Panc1 (cell line): ENCODE results near the gene RNF19B. TPM values are rescaled to one million over a fixed set of nuclear protein-coding genes. Genes with fewer than 3 reads are reported as not detected.

Experiments used
- ATAC-seq: fragments of 200-7000 bp; cut with Tn5 transposase; 2 replicates; pipeline ENCODE4 v1.9.1; 2020; ENCODE audit warnings: mild to moderate bottlenecking, moderate library complexity
- BruUV-seq: library from RNA; stranded (reverse); fragments of 400-500 nt; replicated peaks from 2 replicates; lab custom pipeline; 2021; lab: Mats Ljungman, UMichigan
- CTCF ChIA-PET: fragments of 300-600 bp; sonication (Branson Sonifier 250); formaldehyde crosslinking; loops from one replicate; lab custom pipeline; 2022; ENCODE audit warnings: antibody characterized with exemption; lab: Charles Lee
- POLR2A ChIA-PET: fragments of 300-600 bp; sonication (Branson Sonifier 250); formaldehyde crosslinking; loops from one replicate; lab custom pipeline; 2022; ENCODE audit warnings: antibody characterized with exemption; lab: Charles Lee
- DNase-seq: peaks from one replicate; pipeline ENCODE4 v3.0.0-alpha.2; 2010; ENCODE audit warnings: low read depth, low spot score
- H3K27ac ChIP-seq: 2 replicates; pipeline ENCODE4 v1.5.1; 2011; ENCODE audit warnings: mild to moderate bottlenecking, low read length, inconsistent platforms
- H3K27me3 ChIP-seq: fragments of 200-500 bp; sonication (Bioruptor generic); 2 replicates; pipeline ENCODE4 v1.6.0; 2014; ENCODE audit warnings: low read length, inconsistent platforms; ENCODE audit not compliant: control insufficient read depth, insufficient read depth
- H3K36me3 ChIP-seq: fragments of 200-500 bp; sonication (Bioruptor generic); 2 replicates; pipeline ENCODE4 v1.5.1; 2014; ENCODE audit warnings: inconsistent platforms, mild to moderate bottlenecking, low read length, moderate library complexity; ENCODE audit not compliant: control insufficient read depth, insufficient read depth
- H3K4me1 ChIP-seq: 2 replicates; pipeline ENCODE4 v1.5.1; 2011; ENCODE audit warnings: inconsistent platforms, mild to moderate bottlenecking, low read length, moderate library complexity; ENCODE audit not compliant: control insufficient read depth, insufficient read depth
- H3K4me3 ChIP-seq, 2 experiments: 2 replicates each; pipeline ENCODE4 v1.5.1; 2011 to 2012; ENCODE audit warnings: low read depth in 2 of 2, low read length in 2 of 2, mild to moderate bottlenecking in 2 of 2, inconsistent platforms in 1 of 2, moderate library complexity in 1 of 2
- H3K9me3 ChIP-seq: fragments of 200-500 bp; sonication (Bioruptor generic); 2 replicates; pipeline ENCODE4 v1.5.1; 2014; ENCODE audit warnings: low read depth, mild to moderate bottlenecking, inconsistent platforms, low read length, moderate library complexity; ENCODE audit not compliant: control insufficient read depth, insufficient read depth
- POLR2AphosphoS5 ChIP-seq: IDR thresholded peaks from 2 replicates; pipeline ENCODE4 v1.6.1; 2012; ENCODE audit warnings: mild to moderate bottlenecking, low read depth, low read length, moderate library complexity
- SIN3A ChIP-seq: IDR thresholded peaks from 2 replicates; pipeline ENCODE4 v1.6.1; 2012; ENCODE audit warnings: low read depth, mild to moderate bottlenecking, low read length, moderate library complexity, borderline replicate concordance; ENCODE audit not compliant: insufficient read depth
- TCF7L2 ChIP-seq: IDR thresholded peaks from 2 replicates; pipeline ENCODE4 v1.6.1; 2011; ENCODE audit warnings: mild to moderate bottlenecking, low read depth, low read length, inconsistent platforms
- in situ Hi-C: cut with HindIII; loops from 2 replicates; pipeline ENCODE4 v1.10.0; 2016; ENCODE audit warnings: low sequenced_read_pairs, low pct_unique_long_range_greater_than_20kb
- intact Hi-C: fragments of 100-400 bp; cut with micrococcal nuclease; formaldehyde crosslinking; loops from one replicate; pipeline ENCODE4 v1.10.0; 2022; ENCODE audit not compliant: unreplicated experiment
- total RNA-seq: library from RNA; stranded (reverse); gene quantifications from one replicate; pipeline ENCODE4 v1.2.1, GENCODE V29; 2021; ENCODE audit not compliant: unreplicated experiment
- TF ChIP-seq, protein P1 (sequence below): fragments of 450-650 bp; IDR thresholded peaks from 2 replicates; pipeline ENCODE4 v1.5.1; 2017; ENCODE audit warnings: mild to moderate bottlenecking
- TF ChIP-seq, protein P2 (sequence below), 2 experiments: IDR thresholded peaks; 2 replicates each; pipeline ENCODE4 v1.6.1; 2011 to 2012; ENCODE audit warnings: low read depth in 2 of 2, control low read depth in 1 of 2, low read length in 1 of 2, mild to moderate bottlenecking in 1 of 2, moderate library complexity in 1 of 2; ENCODE audit not compliant: insufficient read depth in 1 of 2

RNF19B gene
- total RNA-seq, 1 experiment from 2014 or later, result 29.1 TPM

DNA sequence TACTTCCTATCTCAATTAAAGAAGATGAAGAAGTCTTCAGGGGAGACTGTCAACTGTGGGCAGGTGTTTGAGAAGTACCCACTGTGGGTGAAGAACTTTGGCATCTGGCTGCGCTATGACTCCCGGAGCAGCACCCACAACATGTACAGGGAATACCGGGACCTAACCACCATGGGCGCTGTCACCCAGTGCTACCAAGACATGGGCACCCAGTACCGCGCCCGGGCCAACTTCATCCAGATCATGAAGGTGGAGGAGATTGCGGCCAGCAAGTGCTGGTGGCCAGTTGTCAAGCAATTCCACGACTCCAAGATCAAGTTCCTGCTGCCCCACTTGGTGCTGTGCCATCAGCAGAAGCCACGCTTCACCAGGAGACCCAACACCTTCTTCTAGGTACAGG lies 15.5 kb upstream of the RNF19B start:
- ATAC-seq (no peak), DNase-seq (no peak)
- intact Hi-C loops (no loop called here), in situ Hi-C loops (no loop called here)
- Histone ChIP-seq H3K27me3 (no peaks in the 10 kb centered on the region), H3K4me1 (peaks cover 14% of the 10 kb centered on the region), H3K27ac (peak overlapping the region; percentile 77; the same call in 1 of the 2 replicates), H3K9me3 (no peaks in the 10 kb centered on the region), H3K4me3 (no peak overlapping the region), H3K36me3 (no peaks in the 10 kb centered on the region)
- TF ChIP-seq, protein P1, sequence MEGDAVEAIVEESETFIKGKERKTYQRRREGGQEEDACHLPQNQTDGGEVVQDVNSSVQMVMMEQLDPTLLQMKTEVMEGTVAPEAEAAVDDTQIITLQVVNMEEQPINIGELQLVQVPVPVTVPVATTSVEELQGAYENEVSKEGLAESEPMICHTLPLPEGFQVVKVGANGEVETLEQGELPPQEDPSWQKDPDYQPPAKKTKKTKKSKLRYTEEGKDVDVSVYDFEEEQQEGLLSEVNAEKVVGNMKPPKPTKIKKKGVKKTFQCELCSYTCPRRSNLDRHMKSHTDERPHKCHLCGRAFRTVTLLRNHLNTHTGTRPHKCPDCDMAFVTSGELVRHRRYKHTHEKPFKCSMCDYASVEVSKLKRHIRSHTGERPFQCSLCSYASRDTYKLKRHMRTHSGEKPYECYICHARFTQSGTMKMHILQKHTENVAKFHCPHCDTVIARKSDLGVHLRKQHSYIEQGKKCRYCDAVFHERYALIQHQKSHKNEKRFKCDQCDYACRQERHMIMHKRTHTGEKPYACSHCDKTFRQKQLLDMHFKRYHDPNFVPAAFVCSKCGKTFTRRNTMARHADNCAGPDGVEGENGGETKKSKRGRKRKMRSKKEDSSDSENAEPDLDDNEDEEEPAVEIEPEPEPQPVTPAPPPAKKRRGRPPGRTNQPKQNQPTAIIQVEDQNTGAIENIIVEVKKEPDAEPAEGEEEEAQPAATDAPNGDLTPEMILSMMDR, result no peak
- no peak for TF ChIP-seq SIN3A
- TF ChIP-seq TCF7L2, result no peak
- TF ChIP-seq, protein P2, sequence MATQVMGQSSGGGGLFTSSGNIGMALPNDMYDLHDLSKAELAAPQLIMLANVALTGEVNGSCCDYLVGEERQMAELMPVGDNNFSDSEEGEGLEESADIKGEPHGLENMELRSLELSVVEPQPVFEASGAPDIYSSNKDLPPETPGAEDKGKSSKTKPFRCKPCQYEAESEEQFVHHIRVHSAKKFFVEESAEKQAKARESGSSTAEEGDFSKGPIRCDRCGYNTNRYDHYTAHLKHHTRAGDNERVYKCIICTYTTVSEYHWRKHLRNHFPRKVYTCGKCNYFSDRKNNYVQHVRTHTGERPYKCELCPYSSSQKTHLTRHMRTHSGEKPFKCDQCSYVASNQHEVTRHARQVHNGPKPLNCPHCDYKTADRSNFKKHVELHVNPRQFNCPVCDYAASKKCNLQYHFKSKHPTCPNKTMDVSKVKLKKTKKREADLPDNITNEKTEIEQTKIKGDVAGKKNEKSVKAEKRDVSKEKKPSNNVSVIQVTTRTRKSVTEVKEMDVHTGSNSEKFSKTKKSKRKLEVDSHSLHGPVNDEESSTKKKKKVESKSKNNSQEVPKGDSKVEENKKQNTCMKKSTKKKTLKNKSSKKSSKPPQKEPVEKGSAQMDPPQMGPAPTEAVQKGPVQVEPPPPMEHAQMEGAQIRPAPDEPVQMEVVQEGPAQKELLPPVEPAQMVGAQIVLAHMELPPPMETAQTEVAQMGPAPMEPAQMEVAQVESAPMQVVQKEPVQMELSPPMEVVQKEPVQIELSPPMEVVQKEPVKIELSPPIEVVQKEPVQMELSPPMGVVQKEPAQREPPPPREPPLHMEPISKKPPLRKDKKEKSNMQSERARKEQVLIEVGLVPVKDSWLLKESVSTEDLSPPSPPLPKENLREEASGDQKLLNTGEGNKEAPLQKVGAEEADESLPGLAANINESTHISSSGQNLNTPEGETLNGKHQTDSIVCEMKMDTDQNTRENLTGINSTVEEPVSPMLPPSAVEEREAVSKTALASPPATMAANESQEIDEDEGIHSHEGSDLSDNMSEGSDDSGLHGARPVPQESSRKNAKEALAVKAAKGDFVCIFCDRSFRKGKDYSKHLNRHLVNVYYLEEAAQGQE (IDR thresholded peaks at IDR 0.05; ENCODE audit: insufficient read depth in 1 of 2, low read depth in 2 of 2, low read length in 1 of 2), result no peak
- no peak for TF ChIP-seq POLR2AphosphoS5
- no TSS peak for BruUV-seq
- CTCF ChIA-PET, result no interaction called here
- POLR2A ChIA-PET, result interaction anchor here (0.7 kb wide), 1 partner anchor 433 kb away, joined by 3 read pairs; no protein-coding TSS in a partner anchor

DNA sequence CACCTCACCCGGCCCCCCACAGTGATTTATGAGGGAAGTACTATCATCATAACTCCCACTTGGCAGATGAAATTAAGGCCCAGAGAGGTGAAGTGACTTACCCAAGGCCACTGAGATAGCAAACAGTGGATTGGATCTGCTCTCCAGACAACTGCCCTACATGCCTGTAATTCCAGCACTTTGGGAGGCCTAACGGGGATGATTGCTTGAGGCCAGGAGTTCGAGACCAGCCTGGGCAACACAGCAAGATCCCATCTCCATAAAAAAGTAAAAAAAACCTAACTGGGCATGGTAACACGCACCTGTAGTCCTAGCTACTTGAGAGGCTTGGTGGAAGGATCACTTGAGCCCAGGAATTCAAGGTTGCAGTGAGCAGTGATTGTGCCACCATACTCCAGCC lies 14.2 kb upstream of the RNF19B start:
- Histone ChIP-seq H3K27ac (no peak overlapping the region), H3K4me1 (peaks cover 14% of the 10 kb centered on the region), H3K27me3 (no peaks in the 10 kb centered on the region), H3K4me3 (no peak overlapping the region), H3K9me3 (no peaks in the 10 kb centered on the region), H3K36me3 (no peaks in the 10 kb centered on the region)
- in situ Hi-C loops, result no loop called here
- BruUV-seq, result no TSS peak
- intact Hi-C loops, result no loop called here
- TF ChIP-seq POLR2AphosphoS5, result no peak
- no peak for TF ChIP-seq SIN3A
- TF ChIP-seq TCF7L2, result no peak
- TF ChIP-seq, protein P2 (IDR thresholded peaks at IDR 0.05; ENCODE audit: insufficient read depth in 1 of 2, low read depth in 2 of 2, low read length in 1 of 2), result no peak
- TF ChIP-seq, protein P1, result no peak
- CTCF ChIA-PET, result no interaction called here
- POLR2A ChIA-PET, result no interaction called here
- DNase-seq, result no peak
- ATAC-seq, result no peak
